Neutrophil (primary cell): ENCODE data around the gene ESPN.
"Not testable (repeated sequence)": the region's sequence is repeated elsewhere in the genome, so short reads cannot be mapped to it uniquely, and the experiment has no call there.

Experiments used
- H3K27ac ChIP-seq: fragments of 200-600 bp; sonication (generic); 2 replicates; pipeline ENCODE4 v1.5.1; 2016; ENCODE audit warnings: mild to moderate bottlenecking, moderate library complexity
- H3K27me3 ChIP-seq: fragments of 200-600 bp; sonication (generic); 2 replicates; pipeline ENCODE4 v1.6.0; 2016; ENCODE audit warnings: mild to moderate bottlenecking
- H3K36me3 ChIP-seq: fragments of 200-600 bp; sonication (generic); 2 replicates; pipeline ENCODE4 v1.5.1; 2017
- H3K4me1 ChIP-seq, 2 experiments: fragments of 200-600 bp in 1 of 2; sonication (generic) in 1 of 2; 1 replicate in 1 of 2; 2 replicates in 1 of 2; pipeline versions ENCODE4 v1.5.1 to v1.6.1; 2013 to 2016; ENCODE audit warnings: low read depth in 1 of 2, low read length in 1 of 2, mild to moderate bottlenecking in 1 of 2, moderate library complexity in 1 of 2; ENCODE audit not compliant: control insufficient read depth in 1 of 2, insufficient read depth in 1 of 2
- H3K4me3 ChIP-seq, 2 experiments: fragments of 200-600 bp in 1 of 2; sonication (generic) in 1 of 2; 1 replicate in 1 of 2; 2 replicates in 1 of 2; pipeline ENCODE4 v1.5.1; 2013 to 2016; ENCODE audit warnings: low read depth in 1 of 2, low read length in 1 of 2, mild to moderate bottlenecking in 1 of 2, moderate library complexity in 1 of 2
- H3K9me3 ChIP-seq: fragments of 200-600 bp; sonication (generic); 2 replicates; pipeline ENCODE4 v1.5.1; 2016
- CTCF ChIP-seq: fragments of 200-600 bp; sonication (generic); IDR thresholded peaks from 2 replicates; pipeline ENCODE4 v1.5.1; 2016; ENCODE audit warnings: antibody characterized with exemption

Gene ESPN

GRCh38 chr1:6427441-6428390 is 3.1 kb downstream of the ESPN start:
- no peaks in the 10 kb centered on the region for H3K36me3 ChIP-seq
- H3K27ac ChIP-seq = no peak overlapping the region
- no peak overlapping the region for H3K4me3 ChIP-seq
- peaks cover 85% of the 10 kb centered on the region for H3K27me3 ChIP-seq
- TF ChIP-seq CTCF = no peak
- H3K4me1 ChIP-seq = peaks cover 0 to 5% of the 10 kb centered on the region in 2 experiments
- H3K9me3 ChIP-seq = no peaks in the 10 kb centered on the region

- peaks cover 78% of the 10 kb centered on the region for H3K27me3 ChIP-seq
- H3K4me3 ChIP-seq, H3K4me1 ChIP-seq, H3K9me3 ChIP-seq, H3K36me3 ChIP-seq, H3K27ac ChIP-seq: not testable (repeated sequence)
Measured at GRCh38 chr1:6428453-6428852, 3.9 kb downstream of the ESPN start.

- peaks cover 64% of the 10 kb centered on the region for H3K27me3 ChIP-seq
- not testable (repeated sequence) for H3K9me3 ChIP-seq, H3K4me1 ChIP-seq, H3K36me3 ChIP-seq, H3K4me3 ChIP-seq, H3K27ac ChIP-seq
Measured at GRCh38 chr1:6429660-6430411, 5.3 kb downstream of the ESPN start.

- H3K4me1 ChIP-seq, H3K36me3 ChIP-seq, H3K4me3 ChIP-seq, H3K9me3 ChIP-seq, H3K27ac ChIP-seq: not testable (repeated sequence)
- peaks cover 51% of the 10 kb centered on the region for H3K27me3 ChIP-seq
Measured at GRCh38 chr1:6431645-6432579, 7.3 kb downstream of the ESPN start.

GRCh38 chr1:6434186-6434585 is 9.6 kb downstream of the ESPN start:
- Histone ChIP-seq H3K27ac (no peak overlapping the region), H3K9me3 (no peaks in the 10 kb centered on the region), H3K4me1 (no peaks in the 10 kb centered on the region), H3K36me3 (no peaks in the 10 kb centered on the region), H3K27me3 (peaks cover 51% of the 10 kb centered on the region), H3K4me3 (no peak overlapping the region)
- TF ChIP-seq CTCF = no peak

GRCh38 chr1:6435129-6435528 is 10.6 kb downstream of the ESPN start:
- no peak for TF ChIP-seq CTCF
- Histone ChIP-seq H3K36me3 (no peaks in the 10 kb centered on the region), H3K4me3 (no peak overlapping the region), H3K27ac (no peak overlapping the region), H3K27me3 (peaks cover 51% of the 10 kb centered on the region), H3K9me3 (no peaks in the 10 kb centered on the region), H3K4me1 (peaks cover 0 to 2% of the 10 kb centered on the region in 2 experiments)
